ENCODE data around the gene PAGE2B.

GRCh38 chrX:55098691-55099090 is 23.9 kb downstream of the PAGE2B start:
- TF ChIP-seq TAF1 (IDR thresholded peaks at IDR 0.05; ENCODE audit: borderline replicate concordance, low read depth, low read length) (no peak), POLR2A (IDR thresholded peaks at IDR 0.05; ENCODE audit: low read depth, low read length) (no peak)

Data from GM12892 (cell line).